Measurements from ENCODE around the gene NCF2. TPM values are rescaled to one million over a fixed set of nuclear protein-coding genes. Genes with fewer than 3 reads are reported as not detected.
"Not testable (repeated sequence)": the region's sequence is repeated elsewhere in the genome, so short reads cannot be mapped to it uniquely, and the experiment has no call there.

The NCF2 gene, protein sequence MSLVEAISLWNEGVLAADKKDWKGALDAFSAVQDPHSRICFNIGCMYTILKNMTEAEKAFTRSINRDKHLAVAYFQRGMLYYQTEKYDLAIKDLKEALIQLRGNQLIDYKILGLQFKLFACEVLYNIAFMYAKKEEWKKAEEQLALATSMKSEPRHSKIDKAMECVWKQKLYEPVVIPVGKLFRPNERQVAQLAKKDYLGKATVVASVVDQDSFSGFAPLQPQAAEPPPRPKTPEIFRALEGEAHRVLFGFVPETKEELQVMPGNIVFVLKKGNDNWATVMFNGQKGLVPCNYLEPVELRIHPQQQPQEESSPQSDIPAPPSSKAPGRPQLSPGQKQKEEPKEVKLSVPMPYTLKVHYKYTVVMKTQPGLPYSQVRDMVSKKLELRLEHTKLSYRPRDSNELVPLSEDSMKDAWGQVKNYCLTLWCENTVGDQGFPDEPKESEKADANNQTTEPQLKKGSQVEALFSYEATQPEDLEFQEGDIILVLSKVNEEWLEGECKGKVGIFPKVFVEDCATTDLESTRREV
- 10 to 100 TPM in 2 of 3 donors, 1 to 10 TPM in 1; 4.0 to 30.8 (median 22.5) TPM for polyA plus RNA-seq

DNA sequence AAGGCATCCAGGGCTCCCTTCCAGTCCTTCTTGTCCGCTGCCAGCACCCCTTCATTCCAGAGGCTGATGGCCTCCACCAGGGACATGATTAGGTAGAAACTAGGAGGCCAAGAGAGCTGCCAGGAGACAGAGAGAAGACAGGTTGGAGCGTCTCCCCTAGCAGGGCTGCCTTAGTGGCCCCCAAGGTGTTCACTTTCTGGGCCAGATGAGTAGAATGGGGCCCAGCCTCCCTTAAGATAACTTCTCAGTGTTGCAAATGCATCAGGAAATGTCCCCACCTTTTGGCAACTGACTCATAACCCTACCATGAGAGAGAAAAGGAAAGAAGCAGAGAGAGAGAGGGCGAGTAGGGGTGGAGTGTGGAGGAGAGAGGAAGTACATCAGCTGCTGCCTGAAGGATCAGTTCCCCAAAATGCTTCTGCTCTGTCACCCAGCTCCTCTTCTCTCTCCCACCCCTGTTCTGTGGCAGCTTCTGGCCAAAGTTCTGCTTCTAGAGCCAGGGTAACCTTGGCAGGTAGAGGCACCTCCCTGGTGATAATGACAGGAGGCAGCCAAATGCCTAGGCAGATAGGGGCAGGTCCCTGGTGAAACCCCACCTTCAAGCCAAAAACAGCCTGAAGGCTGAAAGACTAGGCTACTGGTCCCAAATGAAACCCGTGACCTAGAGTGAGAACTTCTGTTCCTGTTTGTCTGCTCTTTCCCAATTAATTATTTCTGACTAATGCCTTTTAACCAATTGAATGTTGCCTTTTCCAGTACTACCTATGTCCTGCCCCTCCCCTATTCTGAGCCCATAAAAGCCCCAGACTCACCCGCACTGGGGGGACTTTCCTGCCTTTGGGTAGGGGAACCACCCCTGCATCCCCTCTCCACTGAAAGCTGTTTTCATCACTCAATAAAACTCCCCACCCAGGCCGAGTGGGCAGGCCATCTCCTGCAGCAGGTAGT, at the start of gene NCF2:
TSS of gene NCF2 (minus strand) at position 216 of the 948 bp plus-strand sequence. CDS start at position 86, 130 bp downstream.
- 50 to 82% (median 63%) methylated on average over 6 of the region's 6 CpGs for WGBS, 3 donors
- H3K27ac ChIP-seq (ENCODE audit: low read depth, low read length) = peak within 1 kb of the TSS; percentile 35

DNA sequence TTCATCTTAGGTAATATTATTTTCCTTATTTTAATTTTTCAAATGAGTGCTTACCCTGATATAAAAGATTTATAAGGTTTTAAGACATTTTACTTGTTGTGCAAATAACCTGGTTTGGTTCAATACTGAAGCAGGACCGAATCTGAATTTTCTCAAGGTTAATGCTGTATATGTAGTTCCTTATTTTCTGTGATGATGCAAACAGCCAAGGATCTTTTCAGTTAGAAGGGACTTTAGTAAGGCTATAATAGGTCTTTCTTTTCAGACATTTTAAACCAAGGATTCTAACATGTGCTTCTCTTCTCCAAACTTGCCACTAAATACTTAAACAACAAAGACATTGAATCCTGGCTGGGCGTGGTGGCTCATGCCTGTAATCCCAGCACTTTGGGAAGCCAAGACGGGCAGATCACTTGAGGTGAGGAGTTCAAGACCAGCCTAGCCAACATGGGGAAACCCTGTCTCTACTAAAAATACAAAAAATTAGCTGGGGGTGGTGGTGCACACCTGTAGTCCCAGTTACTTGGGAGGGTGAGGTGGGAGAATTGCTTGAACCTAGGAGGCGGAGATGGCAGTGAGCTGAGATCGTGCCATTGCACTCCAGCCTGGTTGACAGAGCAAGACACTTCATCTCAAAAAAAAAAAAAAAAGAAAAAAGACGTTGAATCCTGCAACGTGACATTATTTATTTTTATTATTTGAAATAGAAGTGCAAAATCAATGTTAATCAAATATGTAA, 48.6 kb upstream of the NCF2 start:
- 79 to 88% (median 86%) methylated on average over 7 of the region's 7 CpGs for WGBS, 3 donors
- H3K27ac ChIP-seq (ENCODE audit: low read depth, low read length) = no peak overlapping the region

DNA sequence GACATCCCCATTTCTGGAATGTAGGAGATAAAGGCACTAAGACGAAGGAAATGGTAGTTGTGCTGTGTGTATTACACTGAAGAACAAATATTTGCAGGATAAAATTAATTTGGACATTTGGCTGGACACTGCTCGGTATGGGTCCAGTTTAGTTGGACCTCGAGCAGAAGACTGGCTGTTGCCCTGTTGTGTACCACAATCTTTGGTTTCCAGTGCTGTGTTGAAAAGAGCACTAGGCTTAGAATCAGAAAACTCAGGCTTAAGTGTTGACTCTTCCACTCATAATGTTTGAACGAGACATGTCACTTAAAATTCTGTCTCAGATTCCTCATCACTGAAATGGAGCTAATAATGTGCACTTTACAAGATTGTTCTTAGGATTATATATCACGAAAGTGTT, 46.5 kb upstream of the NCF2 start:
- no peak overlapping the region for H3K27ac ChIP-seq (ENCODE audit: low read depth, low read length)
- 41 to 75% (median 72%) methylated on average over 5 of the region's 5 CpGs for WGBS, 3 donors

DNA sequence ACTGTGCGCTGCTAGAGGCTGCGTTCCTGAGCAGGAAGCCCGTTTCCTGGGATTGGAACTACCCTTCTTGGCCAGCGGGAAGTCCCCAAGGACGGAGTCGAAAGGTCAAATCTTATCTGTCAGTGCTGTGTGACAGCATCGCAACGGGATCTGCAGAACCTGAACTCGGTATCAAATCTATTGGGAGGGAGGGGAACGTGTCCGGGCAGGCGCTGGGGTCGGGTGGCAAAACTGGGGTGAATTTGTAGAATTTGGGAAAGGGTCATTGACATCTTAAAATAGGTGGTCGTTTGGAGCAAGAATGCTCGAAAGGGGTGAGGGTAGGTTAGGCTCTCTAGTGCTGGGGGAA, 46.0 kb upstream of the NCF2 start:
- H3K27ac ChIP-seq (ENCODE audit: low read depth, low read length) = no peak overlapping the region
- WGBS, 3 donors = 4 to 5% (median 5%) methylated on average over 15 of the region's 15 CpGs

DNA sequence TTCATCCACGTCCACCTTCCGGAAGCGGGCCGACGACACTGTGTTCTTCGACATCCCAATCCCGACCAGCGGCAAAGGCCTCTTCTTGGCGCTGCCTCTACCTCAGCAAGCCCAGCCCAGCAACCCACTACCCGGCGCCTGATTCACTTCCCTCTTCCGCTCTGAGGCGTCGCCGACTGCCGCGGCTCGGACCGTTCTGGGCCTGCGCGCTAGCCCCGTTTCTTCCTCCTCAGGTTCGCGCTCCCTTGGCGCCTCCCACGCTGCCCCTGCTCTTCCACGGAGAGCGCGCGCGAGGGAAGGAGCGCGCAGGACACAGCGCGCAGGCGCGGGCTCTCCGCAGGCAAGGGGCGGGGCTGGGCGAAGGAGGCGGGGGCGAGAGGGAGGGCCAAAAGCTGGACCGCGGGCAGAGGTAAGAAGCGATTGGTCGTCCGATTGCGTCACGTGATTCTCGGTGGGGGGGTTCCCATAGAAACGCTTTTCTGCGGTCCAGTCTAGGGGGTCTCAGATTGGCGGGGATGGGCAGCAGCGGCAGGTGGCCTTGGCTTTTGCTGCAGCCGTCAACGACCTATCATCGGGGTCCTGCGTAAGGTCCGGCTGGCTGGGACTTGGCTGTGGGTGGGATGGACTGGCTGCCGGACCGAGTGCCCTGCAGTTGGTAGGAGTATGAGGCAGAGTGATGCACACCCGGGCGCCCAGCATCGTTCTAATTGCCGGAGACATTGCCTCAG, 45.5 kb upstream of the NCF2 start, which contains the start of gene ARPC5:
TSS of gene ARPC5 (minus strand) at position 178 of the 728 bp plus-strand sequence. CDS start at position 54, 124 bp downstream.
- 0% methylated on average over 56 to 65 of the region's 65 CpGs for WGBS, 3 donors
- H3K27ac ChIP-seq (ENCODE audit: low read depth, low read length) = peak within 1 kb of the TSS; percentile 53

DNA sequence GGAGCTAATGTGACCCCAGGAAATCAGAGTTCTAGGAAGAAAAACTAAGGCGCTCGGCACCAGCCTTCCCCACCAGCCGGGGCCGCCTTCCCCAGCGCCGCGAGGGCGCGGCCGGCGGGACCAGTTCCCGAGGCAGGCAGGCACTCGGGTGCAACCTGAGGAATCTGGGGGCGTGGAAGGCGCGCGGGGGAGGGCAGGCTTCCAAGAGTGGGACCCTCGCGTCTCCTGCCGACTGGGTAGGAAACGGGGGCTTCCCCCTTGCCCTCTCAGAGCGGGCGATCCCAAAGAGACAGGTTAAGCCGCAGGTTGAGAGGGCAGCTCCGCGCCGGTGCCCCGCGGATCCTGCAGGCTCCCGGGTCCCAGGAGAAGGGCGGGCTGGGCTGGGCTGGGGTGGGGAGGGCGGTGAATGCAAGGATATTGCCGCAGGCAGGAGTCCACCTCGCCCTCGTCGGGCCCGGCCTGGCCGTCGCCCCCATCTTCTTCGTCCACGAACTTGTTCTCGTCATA, 44.9 kb upstream of the NCF2 start:
- peak overlapping the region; percentile 53 for H3K27ac ChIP-seq (ENCODE audit: low read depth, low read length)
- 0 to 1% (median 0%) methylated on average over 35 to 42 of the region's 42 CpGs for WGBS, 3 donors

DNA sequence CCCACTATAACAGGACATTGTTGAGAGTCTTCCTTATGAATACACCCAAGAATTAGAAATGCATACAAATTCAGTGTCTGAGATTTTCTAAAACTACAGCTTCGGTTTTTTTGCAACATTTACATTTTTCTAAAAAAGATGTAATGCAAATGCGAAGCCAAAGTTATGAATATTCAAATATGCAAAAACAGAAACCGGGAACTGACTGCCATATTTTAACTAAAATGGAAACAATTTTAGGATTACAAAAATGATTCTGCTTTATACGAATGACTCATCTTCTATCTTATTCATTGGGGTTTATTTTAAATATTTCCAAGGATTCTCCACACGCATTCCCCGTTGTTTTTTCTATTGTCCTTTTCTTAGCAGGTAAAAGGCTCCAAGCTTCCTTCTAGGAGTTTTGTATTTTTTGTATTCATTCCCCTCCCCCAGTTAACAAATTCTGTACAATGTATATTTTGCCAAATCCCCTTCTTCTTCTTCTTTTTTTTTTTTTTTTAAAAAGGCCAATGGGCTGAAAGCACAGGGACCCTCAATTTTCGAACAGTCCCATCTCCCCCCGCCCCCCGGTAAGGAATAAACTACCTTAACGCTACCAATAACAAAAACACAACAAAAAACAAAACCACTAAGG, 44.3 kb upstream of the NCF2 start:
- WGBS, 3 donors = 1 to 3% (median 1%) methylated on average over 10 of the region's 10 CpGs
- no peak overlapping the region for H3K27ac ChIP-seq (ENCODE audit: low read depth, low read length)

DNA sequence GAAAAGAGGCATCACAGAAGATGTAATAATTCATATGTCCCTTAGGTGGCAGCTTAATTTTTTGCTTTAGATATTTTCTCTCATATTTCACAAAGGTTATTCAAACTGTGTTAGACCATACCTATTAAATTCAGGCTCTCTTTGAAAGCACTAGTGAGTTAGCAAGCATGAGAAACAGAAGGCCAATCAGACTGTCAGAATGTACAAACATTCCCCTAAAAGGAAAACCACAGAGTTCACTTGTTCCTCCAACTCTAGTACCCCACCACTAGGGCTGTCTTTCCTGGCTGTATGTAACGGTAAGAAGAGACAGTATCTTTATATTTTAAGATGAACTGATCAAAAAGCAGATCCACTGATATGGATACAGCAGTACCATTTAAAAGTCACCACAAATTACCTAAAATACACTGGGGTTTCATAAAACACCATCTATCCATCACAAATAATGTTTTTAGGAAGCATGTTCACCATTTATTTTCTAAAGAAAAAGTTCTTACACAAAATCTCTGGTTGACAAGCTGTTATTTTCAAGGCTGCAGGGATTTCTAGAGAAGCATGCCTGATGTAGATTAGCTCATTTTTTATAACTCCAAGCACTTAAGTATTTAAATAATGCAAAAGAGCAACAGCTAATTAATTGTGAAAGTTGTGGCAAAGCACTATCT, 43.6 kb upstream of the NCF2 start:
- WGBS, 3 donors = 0 to 2% (median 0%) methylated on average over 1 of the region's 1 CpG

DNA sequence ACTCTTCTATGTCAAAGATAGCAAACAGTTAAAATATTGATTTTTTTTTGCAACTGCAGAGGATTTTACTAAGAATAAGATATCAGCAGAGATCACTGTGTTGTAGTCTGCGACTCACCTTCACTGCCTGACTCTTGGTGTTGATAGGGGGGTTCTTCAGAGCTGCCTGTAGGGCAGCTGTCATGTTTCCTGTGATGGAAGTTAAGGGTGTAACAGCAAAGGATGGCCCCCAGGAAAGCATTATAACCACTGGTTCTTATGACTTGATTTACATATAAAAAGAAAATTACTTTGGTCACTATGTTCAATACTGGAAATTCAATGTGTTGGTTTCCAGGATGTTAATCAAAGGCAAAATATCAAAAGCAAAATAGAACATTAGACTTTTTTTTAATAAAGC, 42.7 kb upstream of the NCF2 start:
- H3K27ac ChIP-seq (ENCODE audit: low read depth, low read length) = no peak overlapping the region
- WGBS, 3 donors = 13 to 61% (median 51%) methylated on average over 1 of the region's 1 CpG

More for the DNA sequence above, 43.6 kb upstream of the NCF2 start:
- H3K27ac ChIP-seq (ENCODE audit: low read depth, low read length) = no peak overlapping the region

DNA sequence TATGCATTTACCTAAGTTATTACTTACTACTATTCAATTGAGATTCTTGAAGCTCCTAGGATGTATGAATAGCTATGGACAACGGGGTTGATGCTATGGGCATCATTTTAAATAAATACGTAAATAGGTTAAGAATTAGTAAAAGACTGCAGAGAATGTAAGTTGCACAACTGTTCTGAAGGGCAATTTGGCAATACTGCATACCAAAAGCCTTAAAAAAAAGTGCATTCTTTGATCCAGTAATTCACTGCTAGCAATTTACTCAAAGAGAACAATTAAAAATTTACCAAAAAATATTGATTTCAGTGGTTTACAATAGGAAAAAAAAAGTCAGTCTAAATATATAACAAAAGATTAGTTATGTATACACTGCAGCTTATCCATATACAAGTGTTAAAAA, 41.9 kb upstream of the NCF2 start:
- H3K27ac ChIP-seq (ENCODE audit: low read depth, low read length) = no peak overlapping the region

DNA sequence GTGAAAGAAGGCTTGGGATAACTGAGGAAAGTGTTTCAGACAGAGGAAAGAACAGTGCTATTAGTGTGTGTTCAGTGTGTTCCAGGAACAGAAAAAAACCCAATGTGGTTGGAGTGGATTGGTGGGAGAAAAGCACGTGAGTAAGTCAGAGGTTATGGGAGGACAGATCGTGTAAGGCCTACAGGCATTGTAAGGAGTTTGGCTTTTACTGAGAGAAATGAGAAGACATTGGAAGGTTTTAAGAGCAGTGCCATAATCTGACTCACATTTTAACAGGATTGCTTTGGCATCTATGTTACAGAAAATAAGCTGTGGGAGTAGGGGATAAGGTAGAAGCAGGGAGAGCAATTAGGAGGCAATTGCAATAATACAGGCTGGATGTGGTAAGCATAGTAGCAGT, 40.5 kb upstream of the NCF2 start:
- 35 to 59% (median 52%) methylated on average over 2 of the region's 2 CpGs for WGBS, 3 donors
- no peak overlapping the region for H3K27ac ChIP-seq (ENCODE audit: low read depth, low read length)

More for the DNA sequence above, 41.9 kb upstream of the NCF2 start:
- WGBS, 3 donors = 28 to 45% (median 28%) methylated on average over 2 of the region's 2 CpGs

DNA sequence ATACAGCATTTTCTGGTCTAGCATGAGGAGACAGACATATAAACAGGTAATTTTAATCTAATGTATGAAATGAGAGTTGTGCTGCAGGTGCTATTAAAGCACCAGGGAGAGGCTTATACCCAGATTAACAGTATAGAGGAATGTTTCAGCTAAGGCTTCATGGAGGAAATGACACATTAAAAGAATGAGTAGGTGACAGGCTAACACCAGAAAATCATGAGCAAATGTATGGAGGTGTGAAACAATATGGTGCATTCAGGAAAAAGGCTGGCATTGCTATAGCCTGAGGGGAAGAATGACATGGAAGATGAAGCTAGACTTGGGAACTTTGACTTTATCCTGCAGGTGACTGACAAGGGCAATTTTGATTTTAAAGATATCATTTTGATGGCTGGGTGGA, 38.3 kb upstream of the NCF2 start:
- no peak overlapping the region for H3K27ac ChIP-seq (ENCODE audit: low read depth, low read length)

DNA sequence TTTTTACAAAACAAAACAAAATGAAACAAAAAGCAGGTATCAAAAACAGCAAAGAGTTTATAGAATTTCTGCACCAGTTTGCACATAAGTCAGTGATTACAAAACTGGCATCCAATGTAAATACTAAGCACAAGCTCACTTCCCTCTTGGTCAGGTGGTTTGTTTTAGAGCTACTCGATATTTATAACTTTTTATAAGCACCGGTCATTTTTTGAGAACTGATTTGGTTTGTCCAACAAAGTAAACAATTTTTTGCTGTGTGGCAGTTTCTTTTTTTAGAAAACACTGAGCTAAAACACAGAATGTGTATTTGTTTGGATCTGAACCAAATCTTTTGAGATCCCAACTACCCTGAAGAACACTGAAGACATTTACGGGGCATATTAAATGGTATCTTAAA, 36.0 kb upstream of the NCF2 start:
- WGBS, 3 donors = 16 to 31% (median 22%) methylated on average over 3 of the region's 3 CpGs
- H3K27ac ChIP-seq (ENCODE audit: low read depth, low read length) = not testable (repeated sequence)

DNA sequence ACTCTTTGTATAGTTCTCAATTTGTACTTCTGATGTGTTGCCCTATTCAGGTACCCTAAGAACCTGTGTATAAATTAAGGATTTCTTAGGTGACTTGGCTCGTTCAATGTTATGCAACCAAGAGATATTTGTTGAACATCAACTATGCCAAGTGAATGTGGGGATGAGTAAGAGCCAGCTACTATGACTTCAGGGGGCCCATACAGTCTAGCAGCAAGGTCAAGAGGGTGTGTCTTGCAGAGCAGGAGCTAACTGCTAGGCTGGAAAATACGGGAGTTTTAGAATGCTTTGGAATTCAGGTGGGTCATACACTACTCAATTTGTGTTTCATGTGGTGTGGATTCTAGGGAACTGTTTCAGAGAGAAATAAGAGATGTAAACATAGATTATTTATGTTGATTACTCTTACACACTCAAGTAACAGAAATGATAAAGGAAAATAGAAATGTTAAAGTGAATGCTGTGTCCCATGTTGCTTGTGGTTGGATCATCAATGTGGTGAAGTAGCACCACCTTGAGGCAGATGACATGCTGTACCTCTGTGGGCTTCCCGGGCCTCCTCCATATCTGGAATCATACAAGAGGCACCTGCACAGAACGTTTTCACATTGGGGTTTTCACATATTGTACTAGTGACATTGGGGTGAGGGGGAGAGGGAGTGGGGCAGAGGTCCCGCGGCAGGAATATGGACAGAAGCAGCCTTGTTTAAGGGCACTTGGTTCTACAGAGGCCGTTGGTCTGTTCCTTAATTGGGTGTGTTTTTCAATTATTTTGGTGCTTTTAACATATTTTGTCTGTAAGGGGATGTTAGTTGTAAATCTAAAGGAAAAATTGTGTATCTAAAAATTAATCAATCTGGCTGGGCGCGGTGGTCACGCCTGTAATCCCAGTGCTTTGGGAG, 32.9 kb upstream of the NCF2 start:
- WGBS, 3 donors = 52 to 63% (median 62%) methylated on average over 10 of the region's 10 CpGs
- no peak overlapping the region for H3K27ac ChIP-seq (ENCODE audit: low read depth, low read length)

DNA sequence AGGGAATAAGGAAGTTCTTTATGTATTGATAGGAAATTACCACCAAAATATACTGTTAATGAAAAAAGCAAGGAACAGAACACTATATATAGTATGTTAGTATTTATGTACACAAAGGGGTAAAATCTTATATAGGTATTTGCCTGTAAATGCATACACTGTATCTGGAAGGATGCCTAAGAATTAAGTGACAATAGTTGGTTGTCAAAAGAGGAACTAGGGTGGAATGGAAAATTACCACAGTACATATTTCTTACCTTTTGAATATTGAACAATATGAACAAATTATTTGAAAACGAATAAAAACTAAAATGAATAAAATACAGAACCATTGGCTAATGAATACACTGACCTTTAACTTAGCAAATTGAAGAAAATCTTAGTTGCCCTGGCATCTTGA, 31.8 kb upstream of the NCF2 start:
- H3K27ac ChIP-seq (ENCODE audit: low read depth, low read length) = no peak overlapping the region
- 52 to 58% (median 54%) methylated on average over 1 of the region's 1 CpG for WGBS, 3 donors

DNA sequence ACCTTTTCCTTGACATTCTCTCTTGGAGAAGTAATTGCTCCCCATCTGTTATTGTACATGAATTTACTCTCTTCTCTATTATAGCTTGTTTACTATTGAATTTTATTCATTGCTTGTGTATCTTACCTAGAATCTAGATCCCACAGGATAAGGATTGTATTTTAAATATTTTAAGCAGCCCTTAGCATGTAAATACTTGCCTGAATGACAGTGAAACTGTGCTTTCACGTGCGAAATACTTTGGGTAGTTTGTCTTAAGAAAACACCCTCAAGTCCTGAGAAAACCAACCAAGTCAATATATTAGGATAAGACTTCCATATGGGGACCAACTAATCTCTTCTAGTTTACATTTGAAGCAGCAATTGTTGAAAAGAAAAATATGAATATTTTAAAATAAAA, 30.1 kb upstream of the NCF2 start:
- 82 to 86% (median 82%) methylated on average over 2 of the region's 2 CpGs for WGBS, 3 donors
- no peak overlapping the region for H3K27ac ChIP-seq (ENCODE audit: low read depth, low read length)

Measured in adipose tissue (tissue), 3 donors.